Psoas muscle (tissue), 8 donors: ENCODE measurements around the gene C19orf85. TPM values are rescaled to one million over a fixed set of nuclear protein-coding genes. Genes with fewer than 3 reads are reported as not detected.
A peak's percentile ranks its signal among the peaks of the same experiment; 100 is the strongest.

Experiments
- ATAC-seq, 4 donors: fragments of 200-7000 bp; cut with Tn5 transposase; one replicate each; pipeline ENCODE4 v1.9.1; 2020; ENCODE audit warnings: moderate library complexity in 3 of 4, mild to moderate bottlenecking in 2 of 4
- DNase-seq, 2 donors: peaks; one replicate each; pipeline ENCODE4 v3.0.0-alpha.2; 2020
- H3K27ac ChIP-seq: fragments of 200-600 bp; one replicate; pipeline ENCODE4 v1.8.0; 2022
- H3K27me3 ChIP-seq, 3 donors: fragments of 200-600 bp in 1 of 3; one replicate each; pipeline versions ENCODE4 v1.6.1 to v1.8.0; 2013 to 2022; ENCODE audit warnings: low read length in 2 of 3, mild to moderate bottlenecking in 2 of 3, moderate library complexity in 1 of 3; ENCODE audit not compliant: insufficient read depth in 3 of 3
- H3K36me3 ChIP-seq, 2 donors: fragments of 200-600 bp in 1 of 2; one replicate each; pipeline versions ENCODE4 v1.6.1 to v1.8.0; 2013 to 2022; ENCODE audit warnings: low read depth in 1 of 2, mild to moderate bottlenecking in 1 of 2, moderate library complexity in 1 of 2; ENCODE audit not compliant: insufficient read depth in 1 of 2
- H3K4me1 ChIP-seq: fragments of 200-600 bp; one replicate; pipeline ENCODE4 v1.8.0; 2022
- H3K4me3 ChIP-seq: fragments of 200-600 bp; one replicate; pipeline ENCODE4 v1.8.0; 2022; ENCODE audit warnings: mild to moderate bottlenecking
- H3K9me3 ChIP-seq: fragments of 200-600 bp; one replicate; pipeline ENCODE4 v1.8.0; 2022
- CTCF ChIP-seq: fragments of 200-600 bp; IDR thresholded peaks from one replicate; pipeline ENCODE4 v1.8.0; 2022; ENCODE audit warnings: antibody characterized with exemption
- WGBS, 3 donors: extraction: QIAGEN DNeasy Blood & Tissue Kit; methylation state at CpG; one replicate each; pipeline versions ENCODE4 v1.1.6 to v1.1.7; 2013; 5-methylcytosine and 5-hydroxymethylcytosine counted together
- intact Hi-C, 2 donors: fragments of 100-400 bp; cut with DNase I; formaldehyde crosslinking; loops; one replicate each; pipeline versions ENCODE4 v1.11.0 to v1.14.2; 2022
- polyA plus RNA-seq, 3 donors: library from polyadenylated mRNA; stranded (reverse); fragments of 200-250 nt; gene quantifications; one replicate each; pipeline ENCODE4 v1.2.3, GENCODE V29; 2013
- total RNA-seq, 4 donors: library from RNA; stranded (reverse); fragmentation: NEBNext Ultra II Directional in 2 of 4; extraction: Animal tissue kit (Norgen Biotek cat#: 25700) in 2 of 4; gene quantifications; one replicate each; pipeline versions ENCODE4 v1.2.1 to v1.2.4, GENCODE V29; 2021 to 2023
- donor health status: healthy with polysubstance abuse.
- donor health status: DM: no; HTN: no; CAD: no; lungs with moderate emphysema.
- donor health status: Bipolar disorder and iron deficiency.
- donor health status: healthy.
- donor health status: DM: yes; HTN: yes; CAD: no.
- donor health status: DM: no; HTN: no; CAD: no.
- donor health status: DM: no; HTN: no; CAD: no.
- donor health status: DM: yes; HTN: yes; CAD: no.

C19orf85 gene
- total and polyA plus RNA-seq, 7 donors, result not detected

- Histone ChIP-seq H3K36me3 (peaks cover 0 to 15% of the 10 kb centered on the region in 2 donors), H3K9me3 (no peaks in the 10 kb centered on the region), H3K4me1 (peaks cover 18% of the 10 kb centered on the region), H3K27me3 (no peaks in the 10 kb centered on the region), H3K27ac (no peak overlapping the region), H3K4me3 (peak overlapping the region; percentile 86)
- DNase-seq (no peak), ATAC-seq (no peak)
- no peak for TF ChIP-seq CTCF
- WGBS, 3 donors, result 79 to 81% (median 81%) methylated on average over 13 of the region's 13 CpGs
- intact Hi-C loops, result no loop called here
Measured at GRCh38 chr19:55477905-55478304, 13.4 kb upstream of the C19orf85 start.

- Histone ChIP-seq H3K4me1 (peaks cover 18% of the 10 kb centered on the region), H3K36me3 (peaks cover 0 to under 1% of the 10 kb centered on the region in 2 donors), H3K27me3 (no peaks in the 10 kb centered on the region), H3K27ac (peak within 1 kb of the TSS; percentile 97), H3K4me3 (peak within 1 kb of the TSS; percentile 86), H3K9me3 (no peaks in the 10 kb centered on the region)
- intact Hi-C loops, result no loop called here
- no peak for TF ChIP-seq CTCF
- 0 to 1% (median 0%) methylated on average over 38 to 61 of the region's 61 CpGs for WGBS, 3 donors
- DNase-seq (peak; percentile 99 to 100), ATAC-seq (peak; percentile 97 to 98 (median 97))
Measured at GRCh38 chr19:55476100-55476775, 11.7 kb upstream of the C19orf85 start, which contains the start of gene ZNF628. Gene ZNF628 (plus strand): TSS chr19:55476617. CDS start chr19:55479911, 3,294 bp downstream.

- intact Hi-C loops, result no loop called here
- no peak overlapping the region for H3K27ac ChIP-seq
Measured at GRCh38 chr19:55474269-55475265, 10.0 kb upstream of the C19orf85 start.

More at GRCh38 chr19:55474269-55475265, 10.0 kb upstream of the C19orf85 start:
- ATAC-seq (no peak), DNase-seq (no peak)
- TF ChIP-seq CTCF, result no peak
- H3K36me3 ChIP-seq, result no peaks in the 10 kb centered on the region
- H3K4me3 ChIP-seq, result no peak overlapping the region
- no peaks in the 10 kb centered on the region for H3K9me3 ChIP-seq
- no peaks in the 10 kb centered on the region for H3K27me3 ChIP-seq
- H3K4me1 ChIP-seq, result peaks cover 18% of the 10 kb centered on the region
- WGBS, 3 donors, result 73 to 76% (median 73%) methylated on average over 19 of the region's 19 CpGs
